ENCODE results near the gene TRERF1.
"Not testable (repeated sequence)": the region's sequence is repeated elsewhere in the genome, so short reads cannot be mapped to it uniquely, and the experiment has no call there.

TRERF1 gene

DNA sequence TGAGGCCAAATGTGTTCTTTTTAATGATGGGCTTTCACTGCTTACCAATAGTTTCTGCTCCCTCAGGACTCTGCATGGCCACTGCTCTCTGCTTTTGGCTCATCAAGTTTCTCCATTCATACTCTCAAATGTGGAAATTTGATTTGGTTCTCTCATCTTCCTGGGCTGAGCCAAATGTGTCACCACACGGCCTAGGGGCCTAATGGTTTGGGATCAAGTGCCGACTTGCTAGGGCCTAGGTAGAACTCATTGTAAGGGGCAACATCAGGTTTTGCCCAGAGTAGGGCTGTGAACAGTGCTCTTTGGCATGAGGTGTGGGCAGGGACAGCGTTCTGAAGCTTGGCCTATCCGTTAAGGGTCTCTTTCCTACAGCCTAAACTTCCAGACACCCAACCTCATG lies 230.2 kb downstream of the TRERF1 start:
- H3K36me3 Mint-ChIP-seq (ENCODE audit: low read depth), result peaks cover 9% of the 10 kb centered on the region
- H3K9me3 Mint-ChIP-seq, result no peaks in the 10 kb centered on the region
- H3K27ac Mint-ChIP-seq, result no peak overlapping the region
- intact Hi-C loops (cut with micrococcal nuclease), result no loop called here
- H3K27me3 Mint-ChIP-seq, result no peaks in the 10 kb centered on the region
- H3K4me3 Mint-ChIP-seq, result no peak overlapping the region
- H3K4me1 Mint-ChIP-seq (ENCODE audit: low read depth), result peaks cover 9% of the 10 kb centered on the region

DNA sequence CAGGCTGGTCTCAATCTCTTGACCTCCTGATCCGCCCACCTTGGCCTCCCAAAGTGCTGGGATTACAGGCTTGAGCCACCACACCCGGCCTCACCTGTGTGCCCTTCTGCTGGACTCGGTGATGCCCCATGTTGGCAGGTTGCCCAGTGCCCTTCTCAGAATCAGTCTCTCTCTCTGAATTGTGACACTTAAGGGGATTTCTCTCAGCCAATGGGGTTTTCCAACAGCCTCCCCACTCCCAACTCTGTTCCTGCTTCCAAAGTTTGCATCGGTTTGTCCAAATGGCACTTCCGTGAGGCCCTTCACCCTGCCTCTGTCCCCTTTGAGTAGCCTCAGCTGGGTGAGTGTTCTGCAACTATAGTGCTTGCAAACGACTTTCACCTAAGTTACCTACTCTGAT lies 230.9 kb downstream of the TRERF1 start:
- Mint-ChIP-seq H3K27me3 (no peaks in the 10 kb centered on the region), H3K4me3 (no peak overlapping the region), H3K9me3 (no peaks in the 10 kb centered on the region), H3K36me3 (ENCODE audit: low read depth) (peaks cover 14% of the 10 kb centered on the region), H3K27ac (no peak overlapping the region), H3K4me1 (ENCODE audit: low read depth) (peaks cover 16% of the 10 kb centered on the region)
- intact Hi-C loops (cut with micrococcal nuclease), result no loop called here

DNA sequence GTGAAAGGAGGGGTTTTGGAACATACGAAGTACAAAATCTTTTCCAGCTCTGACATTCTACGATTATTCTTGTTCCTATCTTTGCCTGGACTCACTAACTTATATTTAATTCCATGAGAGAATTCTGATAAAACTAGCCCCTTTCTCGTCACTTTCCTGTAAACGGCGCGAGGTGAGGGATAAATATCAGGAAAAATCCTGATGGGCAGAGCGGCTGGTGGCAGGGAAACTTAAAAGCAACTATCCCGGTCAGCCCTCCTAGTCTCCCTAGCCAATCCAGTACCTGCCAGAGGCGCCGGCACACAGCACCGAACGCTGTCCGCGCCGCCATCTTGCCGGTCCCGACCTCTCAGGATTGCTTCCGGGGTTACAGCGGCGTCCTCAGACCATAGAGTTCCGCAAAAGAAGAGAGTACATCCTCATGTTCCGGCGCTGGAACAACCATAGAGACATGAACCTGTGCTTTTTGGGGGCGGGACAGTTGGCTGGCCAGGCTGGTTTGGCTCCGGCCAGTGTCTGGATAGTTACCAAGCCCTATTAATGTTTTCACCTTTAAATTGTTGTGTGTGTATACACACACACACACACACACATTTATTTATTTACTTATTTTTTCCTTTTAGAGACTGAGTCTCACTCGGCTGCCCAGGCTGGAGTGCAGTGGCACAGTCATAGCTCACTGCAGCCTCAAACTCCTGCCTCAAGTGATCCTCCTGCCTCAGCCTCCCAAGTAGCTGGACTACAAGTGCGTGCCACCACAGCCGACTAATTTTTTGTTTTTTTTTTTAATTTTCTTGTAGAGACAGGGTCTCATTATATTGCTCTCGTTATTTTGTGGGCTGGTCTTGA lies 234.0 kb downstream of the TRERF1 start, which contains the start of gene MRPS10:
MRPS10 (minus strand) TSS at position 343 of the 849 bp plus-strand sequence; CDS start at position 331, 12 bp downstream.
- Mint-ChIP-seq H3K4me3 (peak within 1 kb of the TSS; percentile 89), H3K9me3 (no peaks in the 10 kb centered on the region), H3K27ac (peak within 1 kb of the TSS; percentile 93), H3K36me3 (ENCODE audit: low read depth) (peaks cover 25% of the 10 kb centered on the region), H3K27me3 (no peaks in the 10 kb centered on the region), H3K4me1 (ENCODE audit: low read depth) (peaks cover 16% of the 10 kb centered on the region)
- intact Hi-C loops (cut with micrococcal nuclease), result loop anchor here (2.0 to 5.0 kb wide), 2 partner anchors 345 to 795 kb away; partner anchors contain the start of genes KLHDC3 and MEA1

DNA sequence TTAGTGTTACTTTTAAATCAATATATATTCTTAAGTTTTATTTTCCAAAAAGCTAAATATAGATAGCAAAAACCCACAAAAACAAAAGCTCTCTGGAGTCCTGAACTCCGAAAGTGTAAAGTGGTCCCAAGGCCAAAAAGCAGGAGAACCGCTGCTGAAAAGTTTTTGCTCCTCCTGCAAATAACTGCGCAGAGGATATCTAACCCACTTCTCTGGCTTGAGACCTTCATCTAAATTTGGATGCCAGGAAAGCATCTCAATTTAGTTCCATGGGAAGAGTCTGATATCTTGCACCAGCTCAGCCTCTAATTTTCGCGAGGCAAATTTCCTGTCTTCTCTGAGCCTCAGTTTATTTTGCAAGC lies 234.6 kb downstream of the TRERF1 start:
- H3K27me3 Mint-ChIP-seq, result no peaks in the 10 kb centered on the region
- H3K9me3 Mint-ChIP-seq, result no peaks in the 10 kb centered on the region
- H3K4me1 Mint-ChIP-seq (ENCODE audit: low read depth), result peaks cover 21% of the 10 kb centered on the region
- peaks cover 31% of the 10 kb centered on the region for H3K36me3 Mint-ChIP-seq (ENCODE audit: low read depth)
- intact Hi-C loops (cut with micrococcal nuclease), result loop anchor here (2.0 to 5.0 kb wide), 2 partner anchors 346 to 795 kb away; partner anchors contain the start of genes KLHDC3 and MEA1
- H3K4me3 Mint-ChIP-seq, result peak overlapping the region; percentile 89
- H3K27ac Mint-ChIP-seq, result peak overlapping the region; percentile 93

DNA sequence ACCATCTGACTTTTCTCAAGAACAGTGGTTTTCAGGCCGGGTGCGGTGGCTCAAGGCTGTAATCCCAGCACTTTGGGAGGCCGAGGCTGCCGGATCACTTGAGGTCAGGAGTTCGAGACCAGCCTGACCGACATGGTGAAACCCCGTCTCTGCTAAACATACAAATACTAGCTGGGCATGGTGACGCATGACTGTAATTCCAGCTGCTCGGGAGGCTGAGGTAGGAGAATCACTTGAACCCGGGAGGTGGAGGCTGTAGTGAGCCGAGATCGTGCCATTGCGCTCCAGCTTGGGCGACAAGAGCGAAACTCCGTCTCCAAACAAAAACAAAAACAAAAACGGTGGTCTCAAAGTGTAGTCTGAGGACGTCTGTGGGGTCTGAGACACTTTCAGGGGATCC lies 235.2 kb downstream of the TRERF1 start:
- Mint-ChIP-seq H3K4me3 (peak overlapping the region; percentile 44), H3K36me3 (ENCODE audit: low read depth) (peaks cover 35% of the 10 kb centered on the region), H3K27ac (peak overlapping the region; percentile 46), H3K4me1 (ENCODE audit: low read depth) (peaks cover 21% of the 10 kb centered on the region)
- intact Hi-C loops (cut with micrococcal nuclease), result loop anchor here (2.0 to 5.0 kb wide), 2 partner anchors 346 to 796 kb away; partner anchors contain the start of genes KLHDC3 and MEA1
- not testable (repeated sequence) for H3K9me3 Mint-ChIP-seq, H3K27me3 Mint-ChIP-seq

DNA sequence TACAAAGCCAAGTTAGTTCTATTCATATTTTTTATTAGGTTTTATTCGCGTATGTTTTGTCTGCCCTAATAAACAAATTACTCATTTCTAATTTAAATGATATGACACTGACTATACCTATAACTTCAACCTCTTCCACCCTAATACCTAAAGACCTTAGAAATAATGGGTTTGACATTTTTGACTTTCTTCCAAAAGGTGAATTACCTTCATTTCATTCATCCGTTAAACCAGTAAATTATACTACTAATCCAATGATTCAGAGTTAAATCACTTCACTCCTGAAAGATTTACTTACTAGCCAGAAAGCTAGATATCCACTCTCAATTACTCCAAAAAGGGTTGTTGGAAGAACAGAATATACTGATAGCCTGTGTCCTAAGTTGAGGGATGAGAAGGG lies 239.3 kb downstream of the TRERF1 start:
- H3K36me3 Mint-ChIP-seq (ENCODE audit: low read depth), result peaks cover 70% of the 10 kb centered on the region
- intact Hi-C loops (cut with micrococcal nuclease), result no loop called here
- no peak overlapping the region for H3K4me3 Mint-ChIP-seq
- no peak overlapping the region for H3K27ac Mint-ChIP-seq
- H3K9me3 Mint-ChIP-seq, result no peaks in the 10 kb centered on the region
- peaks cover 16% of the 10 kb centered on the region for H3K4me1 Mint-ChIP-seq (ENCODE audit: low read depth)
- H3K27me3 Mint-ChIP-seq, result no peaks in the 10 kb centered on the region

DNA sequence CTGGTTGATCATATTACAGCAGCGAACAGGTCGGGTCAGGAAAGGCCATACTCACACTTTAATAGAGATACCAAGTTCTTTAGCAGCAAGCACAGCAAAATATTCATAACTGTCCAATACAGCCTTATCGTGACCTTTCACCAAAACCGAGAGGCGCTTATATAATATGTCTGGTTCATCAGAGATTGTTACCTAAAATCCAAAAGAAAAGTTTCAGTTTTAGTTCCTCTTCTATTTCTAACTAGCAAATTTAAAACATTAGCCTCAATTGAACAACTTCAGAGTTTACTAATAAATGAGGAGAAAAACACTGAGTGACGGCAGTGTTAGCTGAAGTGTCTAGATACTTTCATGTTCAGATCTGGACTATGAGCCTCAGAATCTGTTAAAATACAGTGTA lies 240.0 kb downstream of the TRERF1 start:
- no peaks in the 10 kb centered on the region for H3K9me3 Mint-ChIP-seq
- H3K27ac Mint-ChIP-seq, result no peak overlapping the region
- H3K27me3 Mint-ChIP-seq, result no peaks in the 10 kb centered on the region
- no peak overlapping the region for H3K4me3 Mint-ChIP-seq
- peaks cover 14% of the 10 kb centered on the region for H3K4me1 Mint-ChIP-seq (ENCODE audit: low read depth)
- peaks cover 76% of the 10 kb centered on the region for H3K36me3 Mint-ChIP-seq (ENCODE audit: low read depth)
- intact Hi-C loops (cut with micrococcal nuclease), result no loop called here

DNA sequence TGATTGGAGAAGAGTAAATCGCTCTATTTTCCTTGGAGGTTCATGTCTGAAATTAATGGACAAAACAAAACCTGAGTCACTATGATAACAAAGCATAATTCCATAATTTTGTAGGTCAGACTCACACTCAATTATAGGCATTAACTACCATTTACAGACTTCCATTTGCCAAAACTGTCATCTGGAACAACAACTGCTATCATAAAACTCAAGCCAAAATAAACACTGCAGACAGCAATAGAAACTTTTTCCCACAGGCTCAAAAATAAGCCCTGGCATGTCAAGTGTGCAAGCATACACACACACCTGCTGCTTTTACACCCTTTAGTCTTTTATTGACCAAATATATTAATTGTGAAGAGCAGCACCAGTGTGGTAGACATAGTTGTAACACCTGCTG lies 241.2 kb downstream of the TRERF1 start:
- intact Hi-C loops (cut with micrococcal nuclease), result no loop called here
- Mint-ChIP-seq H3K27ac (no peak overlapping the region), H3K36me3 (ENCODE audit: low read depth) (peaks cover 81% of the 10 kb centered on the region), H3K4me3 (no peak overlapping the region), H3K9me3 (no peaks in the 10 kb centered on the region), H3K4me1 (ENCODE audit: low read depth) (peaks cover 5% of the 10 kb centered on the region), H3K27me3 (no peaks in the 10 kb centered on the region)

DNA sequence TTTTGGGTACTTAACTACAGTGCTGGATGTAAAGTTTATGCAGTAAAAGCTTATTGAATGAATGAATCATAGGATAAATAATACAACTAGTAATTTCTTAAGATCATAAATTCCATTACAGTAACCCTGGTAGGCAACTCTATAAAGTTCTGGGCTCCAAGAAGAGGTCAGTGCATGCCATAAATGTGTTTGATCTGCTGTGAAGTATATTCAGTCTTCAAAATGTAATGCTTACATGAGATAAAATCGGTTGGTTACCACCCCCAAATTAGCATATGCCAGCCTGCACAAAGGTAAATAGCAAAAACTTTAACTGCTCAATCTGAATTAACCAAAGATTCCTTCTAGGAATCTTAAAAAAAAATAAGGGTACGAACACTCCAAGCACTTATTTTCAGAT lies 244.2 kb downstream of the TRERF1 start:
- intact Hi-C loops (cut with micrococcal nuclease); H3K4me1 Mint-ChIP-seq (ENCODE audit: low read depth); H3K27me3 Mint-ChIP-seq; H3K27ac Mint-ChIP-seq; H3K9me3 Mint-ChIP-seq; H3K4me3 Mint-ChIP-seq: not testable (repeated sequence)
- peaks cover 84% of the 10 kb centered on the region for H3K36me3 Mint-ChIP-seq (ENCODE audit: low read depth)

DNA sequence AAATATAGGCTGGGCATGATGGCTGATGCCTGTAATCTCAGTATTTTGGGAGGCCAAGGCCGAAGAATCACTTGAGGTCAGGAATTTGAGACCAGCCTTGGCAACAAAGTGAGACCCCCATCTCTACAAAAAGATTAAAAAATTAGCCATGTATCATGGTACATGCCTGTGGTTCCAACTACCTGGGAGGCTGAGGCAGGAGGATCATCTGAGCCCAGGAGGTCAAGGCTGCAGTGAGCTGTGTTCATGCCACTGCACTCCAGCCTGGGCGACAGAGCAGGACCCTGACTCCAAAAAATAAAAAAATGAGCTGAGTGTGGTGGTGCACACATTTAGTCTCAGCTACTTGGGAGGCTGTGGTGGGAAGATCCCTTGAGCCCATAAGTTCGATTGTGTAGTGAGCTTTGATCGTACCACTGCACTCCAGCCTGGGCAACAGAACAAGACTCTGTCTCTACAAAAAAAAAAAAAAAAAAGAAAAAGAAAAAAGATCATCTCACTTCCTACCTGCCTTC lies 246.9 kb downstream of the TRERF1 start:
- Mint-ChIP-seq H3K27ac (no peak overlapping the region), H3K4me3 (no peak overlapping the region), H3K27me3 (no peaks in the 10 kb centered on the region), H3K36me3 (ENCODE audit: low read depth) (peaks cover 78% of the 10 kb centered on the region), H3K9me3 (peaks cover 11% of the 10 kb centered on the region), H3K4me1 (ENCODE audit: low read depth) (no peaks in the 10 kb centered on the region)
- intact Hi-C loops (cut with micrococcal nuclease), result no loop called here

DNA sequence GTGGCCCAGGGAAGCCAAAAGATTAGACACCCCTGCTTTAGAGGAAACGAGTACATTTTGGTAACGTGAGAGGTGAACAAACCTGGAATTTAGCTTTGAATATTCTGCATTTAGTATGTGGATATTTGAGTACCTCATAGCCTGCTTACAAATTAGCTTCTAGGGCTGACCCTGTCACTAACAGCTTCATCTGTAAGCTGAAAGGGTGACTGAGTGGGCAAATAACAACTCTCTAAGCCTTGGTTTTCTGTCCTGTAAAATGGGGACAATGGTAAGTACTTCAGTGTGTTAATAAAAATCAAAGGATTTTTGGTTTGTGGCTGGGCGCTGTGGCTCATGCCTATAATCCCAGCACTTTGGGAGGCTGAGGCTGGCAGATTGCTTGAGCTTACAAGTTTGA lies 248.5 kb downstream of the TRERF1 start:
- no peaks in the 10 kb centered on the region for H3K4me1 Mint-ChIP-seq (ENCODE audit: low read depth)
- intact Hi-C loops (cut with micrococcal nuclease), result no loop called here
- peaks cover 68% of the 10 kb centered on the region for H3K36me3 Mint-ChIP-seq (ENCODE audit: low read depth)
- peaks cover 14% of the 10 kb centered on the region for H3K9me3 Mint-ChIP-seq
- H3K27ac Mint-ChIP-seq, result no peak overlapping the region
- no peaks in the 10 kb centered on the region for H3K27me3 Mint-ChIP-seq
- H3K4me3 Mint-ChIP-seq, result no peak overlapping the region

DNA sequence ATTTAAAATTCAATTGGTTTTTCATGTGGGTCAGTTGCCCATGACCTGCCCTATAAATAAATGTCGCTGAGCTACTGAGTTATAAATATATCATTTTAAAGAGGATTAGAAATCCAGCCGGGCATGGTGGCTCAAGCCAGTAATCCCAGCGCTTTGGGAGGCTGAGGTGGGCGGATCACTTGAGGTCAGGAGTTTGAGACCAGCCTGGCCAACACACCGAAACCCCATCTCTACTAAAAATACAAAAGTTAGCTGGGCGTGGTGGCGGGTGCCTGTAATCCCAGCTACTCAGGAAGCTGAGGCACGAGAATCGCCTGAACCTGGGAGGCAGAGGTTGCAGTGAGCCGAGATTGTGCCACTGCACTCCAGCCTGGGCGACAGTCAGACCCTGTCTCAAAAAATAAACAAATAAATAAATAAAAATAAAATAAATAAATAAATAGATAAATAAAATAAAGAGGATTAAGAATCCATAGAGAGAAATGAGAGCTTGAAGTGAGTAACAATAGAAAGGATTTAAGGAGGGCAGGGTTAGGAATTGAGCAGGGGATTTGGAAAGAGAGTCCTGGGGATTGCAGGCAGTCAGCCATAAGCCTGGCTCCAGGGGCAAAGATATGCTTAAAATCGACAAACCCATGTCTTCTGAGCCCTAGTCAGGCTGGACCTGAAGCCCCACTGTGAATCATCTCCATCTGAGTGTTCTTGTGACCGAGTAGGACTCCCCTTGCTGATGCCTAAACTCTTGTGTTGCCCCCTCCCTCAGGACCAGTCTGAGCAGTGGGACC lies 249.4 kb downstream of the TRERF1 start:
- H3K9me3 Mint-ChIP-seq, result peaks cover 14% of the 10 kb centered on the region
- H3K27ac Mint-ChIP-seq; intact Hi-C loops (cut with micrococcal nuclease); H3K4me1 Mint-ChIP-seq (ENCODE audit: low read depth); H3K27me3 Mint-ChIP-seq; H3K4me3 Mint-ChIP-seq: not testable (repeated sequence)
- H3K36me3 Mint-ChIP-seq (ENCODE audit: low read depth), result peaks cover 60% of the 10 kb centered on the region

DNA sequence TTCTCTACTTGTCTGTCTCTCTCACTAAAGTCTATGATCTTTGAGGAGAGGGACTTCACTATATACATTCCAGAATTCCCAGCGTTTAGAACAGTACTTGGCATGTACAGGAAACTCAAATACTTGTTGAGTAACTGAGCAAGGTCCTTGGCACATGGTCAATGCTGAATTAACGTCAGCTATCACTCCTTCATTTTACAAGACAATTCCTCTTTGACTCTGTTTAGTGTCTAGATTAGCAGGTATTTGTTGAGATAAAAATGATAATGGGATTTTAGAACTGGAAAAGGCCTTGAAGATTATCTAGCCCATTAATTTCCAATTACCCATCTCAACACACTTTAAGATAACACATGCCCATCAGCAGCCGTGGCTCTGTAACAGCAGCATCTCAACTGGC lies 250.3 kb downstream of the TRERF1 start:
- intact Hi-C loops (cut with micrococcal nuclease), result no loop called here
- Mint-ChIP-seq H3K9me3 (peaks cover 14% of the 10 kb centered on the region), H3K4me3 (no peak overlapping the region), H3K36me3 (ENCODE audit: low read depth) (peaks cover 50% of the 10 kb centered on the region), H3K27ac (no peak overlapping the region), H3K27me3 (no peaks in the 10 kb centered on the region), H3K4me1 (ENCODE audit: low read depth) (no peaks in the 10 kb centered on the region)

DNA sequence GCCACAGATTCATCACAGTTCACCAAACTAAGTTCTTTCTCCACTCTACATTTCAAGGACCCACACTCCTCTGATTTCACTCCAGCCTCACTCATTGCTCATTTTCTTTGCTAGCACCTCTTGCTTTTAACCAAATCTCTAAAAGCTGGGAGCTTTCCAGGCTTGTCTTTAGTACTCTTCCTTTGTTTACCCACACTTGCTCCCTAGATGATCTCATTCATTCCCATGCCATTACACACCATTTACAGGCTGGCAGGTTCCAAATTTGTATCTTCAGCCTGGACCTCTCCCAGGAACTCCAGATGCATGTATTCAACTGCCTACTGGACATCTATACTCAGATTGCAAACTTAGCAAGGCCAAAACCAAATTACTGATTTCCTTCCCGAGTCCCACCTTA lies 251.7 kb downstream of the TRERF1 start:
- intact Hi-C loops (cut with micrococcal nuclease), result no loop called here
- Mint-ChIP-seq H3K4me1 (ENCODE audit: low read depth) (no peaks in the 10 kb centered on the region), H3K4me3 (no peak overlapping the region), H3K27ac (no peak overlapping the region), H3K36me3 (ENCODE audit: low read depth) (peaks cover 37% of the 10 kb centered on the region), H3K27me3 (no peaks in the 10 kb centered on the region), H3K9me3 (peaks cover 14% of the 10 kb centered on the region)

All from dendritic cell treated with granulocyte-macrophage colony-stimulating factor and Interleukin-4, amounts not matched to agents 40 ng/mL and 50 ng/mL, for 4 days (primary cell).